ENCODE data around the gene GDPD4. TPM values are rescaled to one million over a fixed set of nuclear protein-coding genes. Genes with fewer than 3 reads are reported as not detected.
A peak's percentile ranks its signal among the peaks of the same experiment; 100 is the strongest.

GDPD4 gene
- total and polyA plus RNA-seq, 3 experiments from 2014 or later = not detected

GRCh38 chr11:77184136-77184860, 117.2 kb downstream of the GDPD4 start:
- no peaks in the 10 kb centered on the region for H3K36me3 Mint-ChIP-seq
- POLR2A ChIA-PET = no interaction called here

DNA sequence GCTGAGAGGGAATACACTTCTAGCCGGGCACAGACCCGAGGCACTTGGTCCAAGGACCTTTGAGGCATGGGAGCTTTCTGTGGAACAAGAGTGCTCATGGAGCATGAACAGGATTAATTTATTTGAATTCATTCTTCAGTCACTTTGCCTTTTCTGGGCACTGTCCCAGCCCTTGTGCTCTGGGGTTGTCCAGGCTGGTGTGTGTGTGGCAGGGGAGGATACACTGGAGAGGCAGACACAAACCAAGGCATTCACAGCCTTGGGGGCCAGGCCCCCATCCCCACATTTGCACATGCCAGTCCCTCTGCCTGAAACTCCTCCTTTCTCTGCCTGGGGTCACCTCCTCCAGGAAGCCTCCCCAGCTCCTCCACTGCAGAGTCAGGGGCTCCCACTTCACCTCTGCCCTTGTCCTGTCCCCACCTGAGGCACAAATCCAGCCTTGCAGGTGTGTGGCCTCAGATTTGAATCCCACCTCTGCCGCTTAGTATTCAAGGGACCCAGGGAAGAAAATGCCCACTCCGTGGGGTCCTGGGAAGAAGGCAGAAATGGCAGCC, 118.0 kb downstream of the GDPD4 start:
- H3K9me3 Mint-ChIP-seq = no peaks in the 10 kb centered on the region
- ChIA-PET CTCF (interaction anchor here (1.9 kb wide), 1 partner anchor 56 kb away, joined by 6 read pairs; the partner anchor contains the start of gene MYO7A), POLR2A (no interaction called here)
- H3K4me3 Mint-ChIP-seq = no peak overlapping the region
- peak overlapping the region in 1 of 8 donors; percentile 38 for H3K27ac Mint-ChIP-seq
- DNase-seq = no peak
- H3K4me1 Mint-ChIP-seq = peaks cover 0 to 8% (median 4%) of the 10 kb centered on the region in 3 donors
- H3K27ac ChIP-seq (ENCODE audit: low read depth, low read length) = no peak overlapping the region
- H3K36me3 ChIP-seq (ENCODE audit: insufficient read depth, low read length) = no peaks in the 10 kb centered on the region
- peaks cover 0 to 2% of the 10 kb centered on the region in 2 donors for H3K27me3 Mint-ChIP-seq
- no peaks in the 10 kb centered on the region for H3K9me3 ChIP-seq (ENCODE audit: low read length)
- H3K36me3 Mint-ChIP-seq = no peaks in the 10 kb centered on the region
- no peak overlapping the region for H3K4me3 ChIP-seq (ENCODE audit: low read length)
- H3K27me3 ChIP-seq (ENCODE audit: insufficient read depth, low read length, poor library complexity, severe bottlenecking) = no peaks in the 10 kb centered on the region
- H3K4me1 ChIP-seq (ENCODE audit: insufficient read depth, low read length) = no peaks in the 10 kb centered on the region

More at GRCh38 chr11:77184136-77184860, 117.2 kb downstream of the GDPD4 start:
- no peaks in the 10 kb centered on the region for H3K4me1 ChIP-seq (ENCODE audit: insufficient read depth, low read length)
- H3K27me3 ChIP-seq (ENCODE audit: insufficient read depth, low read length, poor library complexity, severe bottlenecking) = no peaks in the 10 kb centered on the region
- H3K27ac ChIP-seq (ENCODE audit: low read depth, low read length) = no peak overlapping the region
- Mint-ChIP-seq H3K27me3 (peaks cover 0 to 2% of the 10 kb centered on the region in 2 donors), H3K4me3 (no peak overlapping the region), H3K4me1 (peaks cover 0 to 8% (median 4%) of the 10 kb centered on the region in 3 donors), H3K27ac (no peak overlapping the region), H3K9me3 (no peaks in the 10 kb centered on the region)
- no peaks in the 10 kb centered on the region for H3K9me3 ChIP-seq (ENCODE audit: low read length)
- no peak for DNase-seq
- CTCF ChIA-PET = interaction anchor here (1.9 kb wide), 1 partner anchor 57 kb away, joined by 6 read pairs; the partner anchor contains the start of gene MYO7A
- no peaks in the 10 kb centered on the region for H3K36me3 ChIP-seq (ENCODE audit: insufficient read depth, low read length)
- no peak overlapping the region for H3K4me3 ChIP-seq (ENCODE audit: low read length)

DNA sequence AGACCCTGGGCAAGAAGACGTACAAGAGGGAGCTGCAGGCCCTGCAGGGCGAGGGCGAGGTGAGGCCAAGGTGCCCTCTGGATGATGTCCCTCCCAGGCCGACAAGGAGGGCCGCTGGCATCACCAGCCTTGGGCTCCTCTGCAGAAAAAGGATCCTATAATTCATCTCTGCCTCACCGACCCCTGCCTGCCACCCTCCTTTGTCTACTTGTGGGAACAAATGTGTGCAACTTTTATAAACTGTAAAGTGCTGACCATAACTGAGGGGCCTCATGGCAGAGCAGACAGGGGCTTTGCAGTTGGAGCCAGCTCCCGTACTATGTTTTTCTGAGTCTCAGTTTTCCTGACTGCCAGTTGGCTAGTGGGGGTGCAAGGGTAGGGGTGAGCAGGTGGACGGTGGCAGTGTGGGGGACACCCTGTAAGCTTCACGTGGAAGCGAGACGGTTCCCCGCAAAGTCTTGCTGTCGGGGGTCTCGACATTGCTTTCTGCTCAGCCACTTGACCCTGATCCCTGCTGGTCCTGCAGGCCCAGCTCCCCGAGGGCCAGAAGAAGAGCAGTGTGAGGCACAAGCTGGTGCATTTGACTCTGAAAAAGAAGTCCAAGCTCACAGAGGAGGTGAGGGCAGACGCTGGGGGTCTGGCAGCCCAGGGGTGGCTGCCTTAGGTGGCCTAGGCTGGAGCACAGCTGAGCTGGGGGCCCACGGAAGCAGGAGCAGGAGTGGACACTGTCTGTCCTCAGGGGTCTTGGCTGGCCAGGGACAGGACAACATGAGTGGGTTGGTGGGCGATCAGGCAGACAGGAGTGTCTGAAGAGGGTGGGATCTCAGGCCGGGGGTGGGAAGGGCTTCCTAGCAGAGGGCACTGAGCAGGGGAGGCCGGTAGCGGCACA, 118.7 kb downstream of the GDPD4 start:
- no peak for DNase-seq
- Mint-ChIP-seq H3K4me1 (peaks cover 0 to 8% (median 0%) of the 10 kb centered on the region in 3 donors), H3K27me3 (peaks cover 0 to 2% of the 10 kb centered on the region in 2 donors), H3K4me3 (no peak overlapping the region), H3K9me3 (no peaks in the 10 kb centered on the region), H3K36me3 (no peaks in the 10 kb centered on the region), H3K27ac (peak overlapping the region in 2 of 8 donors; percentile 17 to 38)
- ChIA-PET POLR2A (no interaction called here), CTCF (interaction anchor here (1.9 kb wide), 1 partner anchor 56 kb away, joined by 6 read pairs; the partner anchor contains the start of gene MYO7A)
- Histone ChIP-seq H3K4me1 (ENCODE audit: insufficient read depth, low read length) (no peaks in the 10 kb centered on the region), H3K9me3 (ENCODE audit: low read length) (no peaks in the 10 kb centered on the region), H3K27ac (ENCODE audit: low read depth, low read length) (no peak overlapping the region), H3K27me3 (ENCODE audit: insufficient read depth, low read length, poor library complexity, severe bottlenecking) (no peaks in the 10 kb centered on the region), H3K36me3 (ENCODE audit: insufficient read depth, low read length) (no peaks in the 10 kb centered on the region), H3K4me3 (ENCODE audit: low read length) (no peak overlapping the region)

DNA sequence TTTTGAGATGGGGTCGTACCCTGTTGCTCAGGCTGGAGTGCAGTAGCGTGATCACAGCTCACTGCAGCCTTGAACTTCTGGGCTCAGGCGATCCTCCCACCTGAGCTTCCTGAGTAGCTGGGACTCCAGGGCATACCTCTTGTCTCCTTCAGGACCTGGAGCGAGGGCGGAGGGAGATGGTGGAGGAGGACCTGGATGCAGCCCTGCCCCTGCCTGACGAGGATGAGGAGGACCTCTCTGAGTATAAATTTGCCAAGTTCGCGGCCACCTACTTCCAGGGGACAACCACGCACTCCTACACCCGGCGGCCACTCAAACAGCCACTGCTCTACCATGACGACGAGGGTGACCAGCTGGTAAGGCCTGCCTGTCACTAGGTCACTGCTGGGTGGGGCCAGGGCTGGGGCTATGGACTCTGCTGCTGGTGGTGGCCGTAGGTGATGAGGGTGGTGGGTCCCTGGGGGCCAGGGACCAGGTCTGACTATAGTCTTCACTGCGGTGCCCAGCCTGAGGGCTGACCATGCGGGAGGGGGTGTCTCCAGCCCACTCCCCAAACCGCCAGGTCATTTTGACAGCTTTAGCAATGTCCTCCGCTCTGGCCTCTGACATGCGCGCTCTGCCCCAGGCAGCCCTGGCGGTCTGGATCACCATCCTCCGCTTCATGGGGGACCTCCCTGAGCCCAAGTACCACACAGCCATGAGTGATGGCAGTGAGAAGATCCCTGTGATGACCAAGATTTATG, 119.5 kb downstream of the GDPD4 start:
- Histone ChIP-seq H3K4me3 (ENCODE audit: low read length) (no peak overlapping the region), H3K4me1 (ENCODE audit: insufficient read depth, low read length) (no peaks in the 10 kb centered on the region), H3K27me3 (ENCODE audit: insufficient read depth, low read length, poor library complexity, severe bottlenecking) (no peaks in the 10 kb centered on the region), H3K36me3 (ENCODE audit: insufficient read depth, low read length) (no peaks in the 10 kb centered on the region), H3K9me3 (ENCODE audit: low read length) (no peaks in the 10 kb centered on the region), H3K27ac (ENCODE audit: low read depth, low read length) (no peak overlapping the region)
- ChIA-PET CTCF (interaction anchor here (1.9 kb wide), 1 partner anchor 55 kb away, joined by 6 read pairs; the partner anchor contains the start of gene MYO7A), POLR2A (no interaction called here)
- H3K4me1 Mint-ChIP-seq = peaks cover 0 to 6% (median 0%) of the 10 kb centered on the region in 3 donors
- no peaks in the 10 kb centered on the region for H3K36me3 Mint-ChIP-seq
- no peak overlapping the region for H3K4me3 Mint-ChIP-seq
- peak overlapping the region in 1 of 8 donors; percentile 17 for H3K27ac Mint-ChIP-seq
- DNase-seq = no peak
- H3K9me3 Mint-ChIP-seq = no peaks in the 10 kb centered on the region
- H3K27me3 Mint-ChIP-seq = peaks cover 0 to 2% of the 10 kb centered on the region in 2 donors

DNA sequence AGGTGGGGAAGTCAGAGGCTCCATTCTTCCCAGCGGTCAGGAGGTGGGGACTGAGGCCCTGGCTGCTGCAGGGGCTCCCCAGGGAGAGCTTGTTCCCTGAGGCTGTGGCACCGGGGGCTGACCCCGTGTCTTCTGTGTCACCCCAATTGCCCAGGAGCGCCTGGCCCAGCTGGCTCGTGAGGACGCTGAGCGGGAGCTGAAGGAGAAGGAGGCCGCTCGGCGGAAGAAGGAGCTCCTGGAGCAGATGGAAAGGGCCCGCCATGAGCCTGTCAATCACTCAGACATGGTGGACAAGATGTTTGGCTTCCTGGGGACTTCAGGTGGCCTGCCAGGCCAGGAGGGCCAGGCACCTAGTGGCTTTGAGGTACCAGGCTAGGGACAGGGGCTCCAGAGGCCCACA, 120.3 kb downstream of the GDPD4 start:
- no peak overlapping the region for H3K4me3 Mint-ChIP-seq
- H3K4me1 Mint-ChIP-seq = no peaks in the 10 kb centered on the region
- Histone ChIP-seq H3K27me3 (ENCODE audit: insufficient read depth, low read length, poor library complexity, severe bottlenecking) (no peaks in the 10 kb centered on the region), H3K4me1 (ENCODE audit: insufficient read depth, low read length) (no peaks in the 10 kb centered on the region), H3K27ac (ENCODE audit: low read depth, low read length) (no peak overlapping the region), H3K9me3 (ENCODE audit: low read length) (no peaks in the 10 kb centered on the region), H3K4me3 (ENCODE audit: low read length) (no peak overlapping the region), H3K36me3 (ENCODE audit: insufficient read depth, low read length) (no peaks in the 10 kb centered on the region)
- H3K27ac Mint-ChIP-seq = no peak overlapping the region
- no peaks in the 10 kb centered on the region for H3K36me3 Mint-ChIP-seq
- no peak for DNase-seq
- peaks cover 0 to 2% of the 10 kb centered on the region in 2 donors for H3K27me3 Mint-ChIP-seq
- H3K9me3 Mint-ChIP-seq = no peaks in the 10 kb centered on the region
- ChIA-PET CTCF (no interaction called here), POLR2A (no interaction called here)

- Histone ChIP-seq H3K36me3 (ENCODE audit: insufficient read depth, low read length) (no peaks in the 10 kb centered on the region), H3K4me3 (ENCODE audit: low read length) (no peak overlapping the region), H3K9me3 (ENCODE audit: low read length) (no peaks in the 10 kb centered on the region), H3K27ac (ENCODE audit: low read depth, low read length) (no peak overlapping the region), H3K27me3 (ENCODE audit: insufficient read depth, low read length, poor library complexity, severe bottlenecking) (no peaks in the 10 kb centered on the region), H3K4me1 (ENCODE audit: insufficient read depth, low read length) (no peaks in the 10 kb centered on the region)
- CTCF ChIA-PET = no interaction called here
- H3K27me3 Mint-ChIP-seq = peaks cover 0 to 2% of the 10 kb centered on the region in 2 donors
- no peaks in the 10 kb centered on the region for H3K36me3 Mint-ChIP-seq
- H3K4me1 Mint-ChIP-seq = no peaks in the 10 kb centered on the region
- DNase-seq = no peak
- no peak overlapping the region for H3K4me3 Mint-ChIP-seq
- POLR2A ChIA-PET = interaction anchor here (0.6 kb wide), 1 partner anchor 645 kb away, joined by 3 read pairs; no protein-coding TSS in a partner anchor
- no peak overlapping the region for H3K27ac Mint-ChIP-seq
- no peaks in the 10 kb centered on the region for H3K9me3 Mint-ChIP-seq
Measured at GRCh38 chr11:77180346-77180745, 121.1 kb downstream of the GDPD4 start.

DNA sequence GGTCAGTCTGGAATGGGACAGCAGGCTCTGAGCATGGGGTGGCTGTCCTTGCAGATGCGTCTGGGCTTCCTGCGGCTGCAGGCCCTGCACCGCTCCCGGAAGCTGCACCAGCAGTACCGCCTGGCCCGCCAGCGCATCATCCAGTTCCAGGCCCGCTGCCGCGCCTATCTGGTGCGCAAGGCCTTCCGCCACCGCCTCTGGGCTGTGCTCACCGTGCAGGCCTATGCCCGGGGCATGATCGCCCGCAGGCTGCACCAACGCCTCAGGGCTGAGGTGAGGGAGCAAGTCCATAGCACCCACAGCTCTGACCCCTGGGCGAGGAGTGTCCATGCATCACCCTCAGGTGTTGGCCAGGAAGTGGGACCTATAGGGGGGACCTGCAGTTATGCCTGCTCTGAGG, 121.8 kb downstream of the GDPD4 start:
- H3K9me3 ChIP-seq (ENCODE audit: low read length) = no peaks in the 10 kb centered on the region
- ChIA-PET POLR2A (no interaction called here), CTCF (interaction anchor here (1.2 kb wide), 1 partner anchor 8 kb away, joined by 3 read pairs; no protein-coding TSS in a partner anchor)

More for the DNA sequence above, 121.8 kb downstream of the GDPD4 start:
- Histone ChIP-seq H3K27ac (ENCODE audit: low read depth, low read length) (no peak overlapping the region), H3K27me3 (ENCODE audit: insufficient read depth, low read length, poor library complexity, severe bottlenecking) (no peaks in the 10 kb centered on the region), H3K4me1 (ENCODE audit: insufficient read depth, low read length) (no peaks in the 10 kb centered on the region), H3K4me3 (ENCODE audit: low read length) (no peak overlapping the region), H3K36me3 (ENCODE audit: insufficient read depth, low read length) (no peaks in the 10 kb centered on the region)
- Mint-ChIP-seq H3K4me1 (no peaks in the 10 kb centered on the region), H3K36me3 (no peaks in the 10 kb centered on the region), H3K27me3 (peaks cover 0 to 2% of the 10 kb centered on the region in 2 donors), H3K27ac (no peak overlapping the region), H3K9me3 (no peaks in the 10 kb centered on the region), H3K4me3 (no peak overlapping the region)
- no peak for DNase-seq

Data from CD8-positive, alpha-beta memory T cell (primary cell).